ENCODE measurements around the gene KCNK3.

Gene KCNK3

DNA sequence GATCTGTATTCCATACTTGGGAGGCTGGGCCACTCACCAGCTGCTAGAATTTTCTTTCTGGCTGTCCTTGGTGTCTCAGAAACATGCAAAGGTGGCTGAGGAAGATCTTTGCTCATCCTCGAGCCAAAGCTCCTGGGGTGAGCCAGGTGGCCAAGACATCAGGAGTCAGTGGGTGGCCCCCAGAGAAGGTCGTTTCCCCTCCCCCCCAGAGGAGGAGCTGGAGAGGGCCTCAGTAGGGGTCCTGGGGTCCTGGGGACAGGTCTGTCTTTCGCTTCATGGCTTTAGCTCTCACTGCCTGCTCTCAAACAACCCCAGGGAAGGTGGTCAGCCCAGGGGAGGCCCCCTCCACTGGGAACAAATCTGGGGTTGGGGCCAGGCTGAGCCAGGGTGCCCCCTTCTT is 13.6 kb downstream of the KCNK3 start:
- no peak overlapping the region for H3K9ac ChIP-seq (ENCODE audit: low read length)
- no peaks in the 10 kb centered on the region for H3K36me3 ChIP-seq (ENCODE audit: control insufficient read depth, insufficient read depth, low read length)
- no peak overlapping the region for H3K4me3 ChIP-seq (ENCODE audit: low read depth, low read length)
- no peaks in the 10 kb centered on the region; the same call in 1 of the 2 replicates for H3K27me3 ChIP-seq (ENCODE audit: control insufficient read depth, insufficient read depth, low read length)
- no peak overlapping the region for H3K27ac ChIP-seq (ENCODE audit: low read depth, low read length)
- peaks cover 31% of the 10 kb centered on the region; the same call in 1 of the 2 replicates for H3K4me1 ChIP-seq (ENCODE audit: control insufficient read depth, insufficient read depth, low read length)
- H3K9me3 ChIP-seq (ENCODE audit: control insufficient read depth, insufficient read depth, low read depth, low read length) = no peaks in the 10 kb centered on the region

DNA sequence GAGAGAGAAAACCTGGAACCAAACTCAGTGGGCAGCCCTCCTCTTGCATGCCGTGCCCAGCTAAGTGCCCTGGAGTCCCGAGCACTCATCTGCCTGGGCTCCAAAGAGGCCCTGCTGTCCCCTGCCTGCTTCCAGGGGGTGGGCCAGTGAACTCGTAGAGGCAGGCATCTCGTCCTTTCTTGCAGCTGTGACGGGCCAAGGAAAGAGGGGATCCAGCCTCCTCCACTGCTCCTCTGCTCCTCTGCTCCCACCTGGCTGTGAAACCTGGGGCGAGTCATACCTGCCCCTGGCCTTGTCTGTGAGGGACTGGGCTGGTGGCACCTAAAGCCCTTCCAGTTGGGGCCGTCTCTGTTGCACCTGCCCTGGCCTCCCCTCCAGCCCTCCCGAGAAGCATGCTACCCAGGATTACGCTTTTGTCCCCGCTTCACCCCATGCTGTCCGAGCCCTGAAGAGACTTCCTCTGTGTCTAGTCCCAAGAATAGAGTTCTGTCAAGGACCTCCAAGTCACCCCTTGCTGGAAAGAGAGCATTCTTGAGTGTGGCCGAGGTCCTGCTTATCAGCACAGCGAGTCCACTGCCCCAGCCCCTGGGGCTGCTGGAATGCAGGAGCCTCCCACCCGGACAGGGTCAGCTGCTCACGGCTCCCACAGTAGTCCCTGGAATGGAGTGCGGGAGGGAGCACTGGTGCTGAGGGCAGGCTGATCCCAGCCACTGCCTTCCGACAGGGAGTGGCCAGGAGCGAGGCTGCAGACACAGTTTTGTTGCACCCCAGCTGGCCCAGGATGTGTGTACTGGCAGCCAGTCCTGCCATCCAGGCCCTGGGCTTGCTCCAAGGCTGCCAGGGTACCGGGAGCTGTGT is 14.3 kb downstream of the KCNK3 start:
- Histone ChIP-seq H3K9me3 (ENCODE audit: control insufficient read depth, insufficient read depth, low read depth, low read length) (no peaks in the 10 kb centered on the region), H3K4me3 (ENCODE audit: low read depth, low read length) (no peak overlapping the region), H3K27me3 (ENCODE audit: control insufficient read depth, insufficient read depth, low read length) (no peaks in the 10 kb centered on the region), H3K4me1 (ENCODE audit: control insufficient read depth, insufficient read depth, low read length) (peaks cover 31% of the 10 kb centered on the region; the same call in 1 of the 2 replicates), H3K9ac (ENCODE audit: low read length) (no peak overlapping the region), H3K27ac (ENCODE audit: low read depth, low read length) (no peak overlapping the region), H3K36me3 (ENCODE audit: control insufficient read depth, insufficient read depth, low read length) (no peaks in the 10 kb centered on the region)

GRCh38 chr2:26707747-26708146 is 15.2 kb downstream of the KCNK3 start:
- Histone ChIP-seq H3K36me3 (ENCODE audit: control insufficient read depth, insufficient read depth, low read length) (no peaks in the 10 kb centered on the region), H3K27ac (ENCODE audit: low read depth, low read length) (no peak overlapping the region), H3K27me3 (ENCODE audit: control insufficient read depth, insufficient read depth, low read length) (no peaks in the 10 kb centered on the region)

GRCh38 chr2:26708457-26708856 is 15.9 kb downstream of the KCNK3 start:
- Histone ChIP-seq H3K36me3 (ENCODE audit: control insufficient read depth, insufficient read depth, low read length) (no peaks in the 10 kb centered on the region), H3K9me3 (ENCODE audit: control insufficient read depth, insufficient read depth, low read depth, low read length) (no peaks in the 10 kb centered on the region), H3K27me3 (ENCODE audit: control insufficient read depth, insufficient read depth, low read length) (no peaks in the 10 kb centered on the region)

More at GRCh38 chr2:26707747-26708146, 15.2 kb downstream of the KCNK3 start:
- peaks cover 31% of the 10 kb centered on the region; the same call in 1 of the 2 replicates for H3K4me1 ChIP-seq (ENCODE audit: control insufficient read depth, insufficient read depth, low read length)
- H3K4me3 ChIP-seq (ENCODE audit: low read depth, low read length) = no peak overlapping the region
- H3K9me3 ChIP-seq (ENCODE audit: control insufficient read depth, insufficient read depth, low read depth, low read length) = no peaks in the 10 kb centered on the region
- H3K9ac ChIP-seq (ENCODE audit: low read length) = no peak overlapping the region

DNA sequence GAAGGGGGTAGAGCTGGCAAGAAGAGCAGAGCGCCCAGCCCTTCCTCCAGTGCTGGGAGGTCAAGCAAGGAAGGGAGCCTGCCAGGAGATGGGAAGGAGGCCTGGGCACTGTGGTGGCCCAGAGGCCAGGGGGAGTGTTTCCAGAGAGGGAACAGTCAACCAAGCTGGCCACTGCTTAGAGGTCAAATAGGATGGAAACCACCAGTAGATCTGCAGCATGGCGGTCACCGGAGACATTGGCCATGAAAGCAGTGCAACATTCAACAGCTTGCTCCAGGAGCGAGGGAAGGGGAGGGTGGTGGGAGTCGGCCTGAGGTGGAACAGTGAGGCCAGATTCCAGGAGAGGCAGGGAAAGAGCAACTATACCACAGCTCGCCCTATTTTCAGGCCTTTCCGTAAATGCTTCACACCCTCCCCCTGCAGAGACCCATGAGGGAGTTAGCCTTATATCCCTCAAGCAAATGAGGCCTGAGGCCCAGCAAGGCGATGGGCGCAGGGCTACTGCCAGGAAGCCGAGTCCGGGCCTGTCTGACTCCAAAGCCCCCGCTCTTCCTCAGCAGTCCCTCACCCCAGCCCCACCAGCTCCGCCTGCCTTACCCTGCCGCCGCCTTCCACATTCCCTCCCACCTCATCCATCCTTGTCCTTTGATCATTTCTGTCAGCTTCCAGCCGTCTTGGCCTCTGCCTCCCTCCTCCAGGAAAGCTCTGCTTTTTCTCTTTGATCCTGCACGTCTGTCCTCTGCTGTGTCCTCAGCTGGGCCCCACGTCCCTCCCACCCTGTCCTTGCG is 17.0 kb downstream of the KCNK3 start:
- Histone ChIP-seq H3K36me3 (ENCODE audit: control insufficient read depth, insufficient read depth, low read length) (no peaks in the 10 kb centered on the region), H3K27me3 (ENCODE audit: control insufficient read depth, insufficient read depth, low read length) (no peaks in the 10 kb centered on the region), H3K4me1 (ENCODE audit: control insufficient read depth, insufficient read depth, low read length) (peaks cover 31% of the 10 kb centered on the region; the same call in 1 of the 2 replicates)

More at GRCh38 chr2:26708457-26708856, 15.9 kb downstream of the KCNK3 start:
- Histone ChIP-seq H3K4me1 (ENCODE audit: control insufficient read depth, insufficient read depth, low read length) (peaks cover 31% of the 10 kb centered on the region; the same call in 1 of the 2 replicates), H3K4me3 (ENCODE audit: low read depth, low read length) (no peak overlapping the region), H3K27ac (ENCODE audit: low read depth, low read length) (no peak overlapping the region), H3K9ac (ENCODE audit: low read length) (no peak overlapping the region)

GRCh38 chr2:26710145-26710544 is 17.6 kb downstream of the KCNK3 start:
- Histone ChIP-seq H3K9me3 (ENCODE audit: control insufficient read depth, insufficient read depth, low read depth, low read length) (no peaks in the 10 kb centered on the region), H3K36me3 (ENCODE audit: control insufficient read depth, insufficient read depth, low read length) (no peaks in the 10 kb centered on the region), H3K4me1 (ENCODE audit: control insufficient read depth, insufficient read depth, low read length) (peaks cover 31% of the 10 kb centered on the region; the same call in 1 of the 2 replicates), H3K4me3 (ENCODE audit: low read depth, low read length) (no peak overlapping the region), H3K27ac (ENCODE audit: low read depth, low read length) (no peak overlapping the region), H3K9ac (ENCODE audit: low read length) (no peak overlapping the region), H3K27me3 (ENCODE audit: control insufficient read depth, insufficient read depth, low read length) (no peaks in the 10 kb centered on the region)

More for the DNA sequence above, 17.0 kb downstream of the KCNK3 start:
- Histone ChIP-seq H3K9ac (ENCODE audit: low read length) (no peak overlapping the region), H3K9me3 (ENCODE audit: control insufficient read depth, insufficient read depth, low read depth, low read length) (no peaks in the 10 kb centered on the region), H3K4me3 (ENCODE audit: low read depth, low read length) (no peak overlapping the region), H3K27ac (ENCODE audit: low read depth, low read length) (no peak overlapping the region)

GRCh38 chr2:26710743-26711456 is 18.4 kb downstream of the KCNK3 start:
- Histone ChIP-seq H3K36me3 (ENCODE audit: control insufficient read depth, insufficient read depth, low read length) (no peaks in the 10 kb centered on the region), H3K9me3 (ENCODE audit: control insufficient read depth, insufficient read depth, low read depth, low read length) (no peaks in the 10 kb centered on the region), H3K27ac (ENCODE audit: low read depth, low read length) (no peak overlapping the region), H3K27me3 (ENCODE audit: control insufficient read depth, insufficient read depth, low read length) (no peaks in the 10 kb centered on the region), H3K9ac (ENCODE audit: low read length) (no peak overlapping the region), H3K4me1 (ENCODE audit: control insufficient read depth, insufficient read depth, low read length) (peaks cover 29% of the 10 kb centered on the region; the same call in 1 of the 2 replicates), H3K4me3 (ENCODE audit: low read depth, low read length) (no peak overlapping the region)

DNA sequence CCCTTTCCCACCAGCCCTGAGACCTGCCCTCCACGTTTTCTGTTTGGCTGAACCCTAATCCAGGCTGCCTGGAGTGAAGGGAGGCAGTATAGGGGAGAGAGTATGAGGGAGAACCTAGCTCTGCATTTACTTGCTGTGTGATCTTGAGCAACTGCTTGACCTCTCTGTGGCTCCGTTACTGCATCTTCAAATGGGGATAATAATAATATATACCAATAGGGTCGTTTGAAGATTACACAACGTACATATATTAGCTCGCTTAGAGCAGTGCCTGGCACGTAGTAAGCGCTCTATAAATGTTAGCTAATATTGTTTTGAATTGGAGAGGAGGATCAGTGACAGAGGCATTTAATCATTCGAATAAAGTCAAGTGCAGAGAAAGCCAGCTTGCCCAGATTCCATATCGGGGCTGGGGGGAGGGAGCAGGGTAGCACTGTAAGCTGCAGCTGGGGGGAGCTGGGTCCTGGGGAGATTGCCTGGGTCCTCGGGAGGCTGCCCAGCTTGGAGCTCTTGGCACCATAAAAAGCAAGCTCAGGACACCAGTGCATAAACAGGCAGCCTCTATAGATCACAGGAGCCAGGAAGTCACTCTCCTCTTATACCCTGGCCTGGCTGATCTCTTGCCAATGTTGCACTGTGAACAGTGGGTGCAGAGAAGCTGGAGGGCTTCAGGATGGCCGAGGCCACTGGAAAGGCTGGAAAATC is 19.1 kb downstream of the KCNK3 start:
- Histone ChIP-seq H3K4me1 (ENCODE audit: control insufficient read depth, insufficient read depth, low read length) (peaks cover 22% of the 10 kb centered on the region; the same call in 1 of the 2 replicates), H3K4me3 (ENCODE audit: low read depth, low read length) (no peak overlapping the region), H3K9me3 (ENCODE audit: control insufficient read depth, insufficient read depth, low read depth, low read length) (no peaks in the 10 kb centered on the region), H3K36me3 (ENCODE audit: control insufficient read depth, insufficient read depth, low read length) (no peaks in the 10 kb centered on the region), H3K27me3 (ENCODE audit: control insufficient read depth, insufficient read depth, low read length) (no peaks in the 10 kb centered on the region), H3K27ac (ENCODE audit: low read depth, low read length) (no peak overlapping the region), H3K9ac (ENCODE audit: low read length) (no peak overlapping the region)

DNA sequence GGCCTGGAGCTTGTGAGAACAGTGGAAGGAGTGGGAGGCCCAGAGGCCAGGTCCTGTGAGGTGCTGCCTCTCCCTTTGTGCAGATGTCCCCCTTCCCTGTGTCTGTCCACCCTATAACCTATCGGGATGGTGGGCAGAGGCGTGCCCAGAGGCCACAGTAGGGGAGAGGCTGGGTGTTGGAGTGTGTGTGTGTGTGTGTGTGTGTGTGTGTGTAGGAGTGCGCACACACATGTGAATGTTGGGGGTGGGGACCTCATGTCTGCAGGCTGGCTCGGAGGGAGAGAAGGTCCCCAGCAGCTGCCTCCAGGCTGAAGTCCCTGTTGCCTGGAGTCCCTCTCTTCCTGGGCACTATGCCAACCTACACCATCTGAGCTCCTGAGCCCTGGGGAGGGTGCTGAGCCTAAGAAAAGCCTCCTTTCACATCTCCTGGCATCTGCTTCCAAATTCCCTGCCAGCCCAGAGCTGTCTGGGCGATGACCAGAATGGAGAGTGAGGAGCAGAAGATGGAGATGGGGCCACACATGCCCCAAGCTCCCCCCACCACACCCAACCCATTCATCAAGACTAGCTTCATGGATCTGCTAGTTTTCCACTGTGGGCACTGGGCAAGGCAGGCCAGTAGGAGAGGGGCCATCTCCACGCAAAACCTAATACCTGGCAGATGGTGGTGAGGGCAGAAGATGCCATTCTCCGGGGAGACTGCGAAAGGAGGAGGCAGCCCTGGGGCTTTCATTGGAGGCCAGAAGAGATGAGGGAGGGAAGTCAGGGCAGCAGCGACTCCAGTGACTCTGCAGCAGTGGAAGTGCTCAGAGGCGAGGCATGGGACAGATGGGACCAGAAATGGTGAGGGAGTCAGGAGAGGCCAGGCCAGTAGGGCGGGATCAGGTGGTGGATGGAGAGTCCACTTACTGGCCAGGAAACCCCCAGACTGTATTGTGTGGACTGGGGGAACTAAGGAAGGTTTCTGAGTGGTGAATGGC is 20.3 kb downstream of the KCNK3 start:
- Histone ChIP-seq H3K4me3 (ENCODE audit: low read depth, low read length) (no peak overlapping the region), H3K9me3 (ENCODE audit: control insufficient read depth, insufficient read depth, low read depth, low read length) (no peaks in the 10 kb centered on the region), H3K36me3 (ENCODE audit: control insufficient read depth, insufficient read depth, low read length) (no peaks in the 10 kb centered on the region), H3K27me3 (ENCODE audit: control insufficient read depth, insufficient read depth, low read length) (no peaks in the 10 kb centered on the region), H3K9ac (ENCODE audit: low read length) (no peak overlapping the region), H3K27ac (ENCODE audit: low read depth, low read length) (no peak overlapping the region), H3K4me1 (ENCODE audit: control insufficient read depth, insufficient read depth, low read length) (peaks cover 14% of the 10 kb centered on the region; the same call in 1 of the 2 replicates)

All from HUES6 (cell line).